Measurements from ENCODE around the gene EXOC3.

The EXOC3 gene

DNA sequence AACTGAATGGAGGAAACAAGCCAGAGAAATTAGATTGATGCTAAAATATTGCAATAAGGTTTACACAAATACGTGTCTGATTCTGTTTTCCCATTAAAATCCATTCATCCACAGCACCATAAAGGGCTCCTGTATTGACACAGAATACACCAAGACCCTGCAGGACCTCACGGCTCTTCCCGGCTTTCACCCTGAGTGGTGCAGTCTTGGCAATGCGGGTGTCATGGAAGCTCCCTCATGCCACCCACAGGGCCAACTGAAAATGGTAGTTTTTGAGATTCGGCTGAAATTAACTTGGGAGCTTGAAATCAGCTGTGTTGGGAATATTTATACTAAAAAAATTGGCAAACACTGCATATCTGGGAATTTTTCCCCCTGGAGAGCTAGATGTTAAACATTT, 17.3 kb upstream of the EXOC3 start:
- no peak for DNase-seq (ENCODE audit: low read depth in 2 of 2)

DNA sequence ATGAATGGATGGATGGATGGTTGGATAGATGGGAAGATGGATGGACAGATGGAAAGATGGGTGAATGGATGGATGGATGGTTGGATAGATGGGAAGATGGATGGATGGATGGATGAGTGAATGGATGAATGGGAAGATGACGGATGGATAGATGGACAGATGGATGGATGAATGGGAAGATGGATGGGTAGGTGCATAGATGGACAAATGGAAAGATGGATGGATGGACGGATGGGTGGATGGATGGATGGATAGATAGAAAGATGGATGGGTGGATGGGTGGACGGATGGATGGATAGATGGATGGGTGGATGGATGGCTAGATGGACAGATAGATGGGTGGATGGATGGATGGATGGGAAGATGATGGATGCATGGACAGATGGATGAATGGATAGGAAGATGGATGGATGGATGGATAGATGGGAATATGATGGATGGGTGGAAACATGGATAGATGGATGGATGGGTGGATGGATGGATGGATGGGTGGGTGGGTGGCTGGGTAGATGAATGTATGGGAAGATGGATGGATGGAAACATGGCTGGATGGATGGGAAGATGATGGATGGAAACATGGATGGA, 16.5 kb upstream of the EXOC3 start:
- no peak for DNase-seq (ENCODE audit: low read depth in 2 of 2)

DNA sequence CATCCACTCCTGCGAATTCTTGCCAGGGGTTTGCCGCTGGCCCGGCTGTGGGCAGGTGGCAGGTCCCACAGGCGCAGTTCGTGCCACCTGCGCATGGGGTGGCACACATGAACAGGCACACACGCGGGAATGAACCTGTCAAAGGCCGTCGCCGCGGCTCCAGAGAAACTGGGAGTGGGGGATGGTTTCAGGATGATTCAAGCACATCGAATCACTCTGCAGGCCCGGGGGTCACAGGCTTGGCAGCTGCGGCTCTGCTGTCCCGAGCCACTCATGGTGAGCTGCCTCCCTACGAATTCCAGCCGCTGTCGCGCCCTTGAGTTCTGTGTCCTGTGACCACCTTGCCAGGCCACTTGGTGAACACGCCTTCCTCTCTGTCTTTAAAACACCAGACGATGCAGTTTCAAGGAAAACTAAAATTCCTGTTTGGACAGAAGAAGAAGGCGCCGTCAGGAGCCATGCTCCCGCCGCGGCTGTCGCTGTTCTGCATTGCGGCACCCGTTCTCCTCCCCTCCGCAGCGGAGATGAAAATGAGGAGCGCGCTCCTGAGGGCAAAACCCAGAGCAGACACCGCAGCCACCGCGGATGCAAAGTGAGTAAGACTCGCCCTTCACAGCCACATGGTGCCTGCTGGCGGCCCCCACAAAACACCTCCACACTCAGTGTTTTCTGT, 15.4 kb upstream of the EXOC3 start:
- no peak for DNase-seq (ENCODE audit: low read depth in 2 of 2)

DNA sequence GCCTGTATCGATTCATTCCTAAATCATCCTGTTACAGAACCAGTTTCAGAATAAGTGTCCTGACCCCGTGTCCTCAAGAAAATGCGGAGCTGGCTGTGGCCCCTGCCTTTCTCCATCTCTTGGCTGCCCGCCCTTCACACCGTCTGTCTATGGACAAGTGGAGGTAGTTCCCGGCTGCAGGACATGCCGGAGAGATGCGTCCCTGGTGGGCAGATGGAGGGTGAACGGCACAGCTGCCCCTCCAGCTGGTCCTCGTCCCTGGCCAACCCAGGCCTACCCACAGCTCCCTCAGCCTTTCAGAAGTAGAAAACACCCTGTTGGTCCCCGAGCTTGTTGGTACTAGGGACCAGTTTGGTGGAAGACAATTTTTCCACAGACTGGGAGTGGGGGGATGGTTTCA, 14.8 kb upstream of the EXOC3 start:
- DNase-seq (ENCODE audit: low read depth in 2 of 2) = no peak

DNA sequence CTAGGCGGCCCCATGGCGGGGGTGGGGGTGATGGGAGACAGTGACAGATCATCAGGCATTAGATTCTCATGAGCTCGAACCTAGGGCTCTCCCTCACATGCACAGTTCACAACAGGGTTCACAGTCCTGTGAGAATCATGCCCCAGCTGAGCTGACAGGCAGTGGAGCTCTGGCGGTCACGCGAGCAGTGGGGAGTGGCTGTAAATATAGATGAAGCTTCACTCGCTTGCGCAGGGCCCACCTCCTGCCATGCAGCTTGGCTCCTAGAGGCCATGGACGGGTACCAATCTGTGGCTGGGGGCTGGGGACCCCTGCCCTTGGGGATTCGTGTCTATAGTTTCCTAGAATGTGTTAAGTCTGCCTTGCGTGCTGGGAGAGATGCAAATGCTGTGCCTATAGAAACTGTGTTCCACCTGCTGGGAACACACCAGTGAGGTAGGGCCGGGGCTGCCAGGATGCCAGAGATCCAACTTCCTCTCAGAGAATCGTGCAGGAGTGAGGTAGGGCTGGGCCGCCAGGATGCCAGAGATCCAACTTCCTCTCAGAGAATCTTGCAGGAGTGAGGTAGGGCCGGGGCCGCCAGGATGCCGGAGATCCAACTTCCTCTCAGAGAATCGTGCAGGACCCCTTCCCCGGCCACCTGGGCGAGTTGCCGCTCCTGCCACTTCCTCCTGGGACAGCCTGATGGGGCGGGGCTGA, 14.1 kb upstream of the EXOC3 start:
- DNase-seq (ENCODE audit: low read depth in 2 of 2) = no peak

DNA sequence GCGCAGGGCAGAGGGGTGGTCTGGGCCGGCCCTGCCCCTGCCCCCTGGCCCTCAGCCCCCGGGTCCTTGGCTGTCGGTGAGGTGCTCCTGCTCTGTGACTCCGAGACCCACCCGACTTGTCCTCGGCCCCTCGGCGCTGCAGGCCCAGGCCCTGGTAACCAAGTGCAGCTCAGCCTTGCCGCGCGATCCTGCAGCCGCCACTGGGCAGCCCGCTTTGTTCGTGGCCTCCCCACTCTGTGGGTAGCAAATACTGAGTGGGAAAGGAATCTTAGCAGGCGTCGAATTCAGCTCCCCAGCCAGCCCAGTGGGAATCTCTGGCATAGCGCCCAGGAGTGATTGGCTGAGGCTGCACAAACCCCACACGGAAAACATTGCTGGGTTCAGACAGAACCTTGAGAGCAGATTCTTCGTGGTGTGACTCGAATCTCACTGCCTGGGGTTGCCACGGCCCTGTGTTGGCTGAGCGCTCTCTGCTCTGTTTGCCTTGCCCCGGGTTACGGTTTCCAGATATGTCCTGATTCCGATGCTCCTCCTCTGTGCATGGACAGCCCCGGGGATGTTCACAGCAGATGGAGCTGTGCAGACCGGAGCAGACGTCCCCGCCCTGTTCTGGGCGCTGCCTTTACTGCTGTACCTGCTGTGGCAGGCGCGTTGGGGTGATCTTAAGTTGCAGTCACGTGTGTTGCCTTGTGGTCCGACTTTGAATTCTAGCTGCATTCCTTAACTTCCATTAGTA, 13.4 kb upstream of the EXOC3 start:
- no peak for DNase-seq (ENCODE audit: low read depth in 2 of 2)

DNA sequence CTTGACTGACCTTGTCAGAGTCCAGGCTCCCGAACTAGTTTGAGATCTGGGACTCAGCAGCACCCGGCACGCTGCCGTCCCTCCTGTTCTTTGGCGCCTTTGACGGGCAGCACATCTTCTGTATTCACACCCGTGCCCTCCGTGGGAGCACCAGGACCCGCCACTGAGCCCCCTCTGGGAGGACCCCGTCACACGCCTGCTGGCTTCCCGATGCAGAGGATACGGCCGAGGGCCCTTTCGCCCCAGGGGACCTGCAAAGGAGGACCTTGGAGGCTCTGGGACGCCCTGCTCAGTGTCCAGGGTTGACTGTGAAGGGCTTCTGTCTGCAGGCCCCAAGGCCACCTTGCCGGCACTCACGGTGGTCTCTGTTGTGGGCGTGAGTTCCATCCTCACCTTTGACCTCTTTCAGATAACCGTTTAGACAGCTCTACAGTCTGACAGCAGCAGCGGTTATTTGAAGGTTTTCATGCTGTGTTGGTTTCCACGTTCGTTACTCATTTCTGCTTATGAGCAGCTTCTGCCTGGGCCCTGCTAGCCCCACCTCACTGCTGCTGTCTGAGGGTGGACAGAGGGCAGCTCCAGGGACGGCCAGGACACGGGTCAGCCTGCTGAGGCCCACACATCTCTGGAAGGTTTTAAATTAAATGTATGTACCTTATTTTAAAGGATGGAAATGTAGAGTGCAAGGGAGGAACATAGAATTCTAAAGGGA, 12.6 kb upstream of the EXOC3 start:
- DNase-seq (ENCODE audit: low read depth in 2 of 2) = no peak

DNA sequence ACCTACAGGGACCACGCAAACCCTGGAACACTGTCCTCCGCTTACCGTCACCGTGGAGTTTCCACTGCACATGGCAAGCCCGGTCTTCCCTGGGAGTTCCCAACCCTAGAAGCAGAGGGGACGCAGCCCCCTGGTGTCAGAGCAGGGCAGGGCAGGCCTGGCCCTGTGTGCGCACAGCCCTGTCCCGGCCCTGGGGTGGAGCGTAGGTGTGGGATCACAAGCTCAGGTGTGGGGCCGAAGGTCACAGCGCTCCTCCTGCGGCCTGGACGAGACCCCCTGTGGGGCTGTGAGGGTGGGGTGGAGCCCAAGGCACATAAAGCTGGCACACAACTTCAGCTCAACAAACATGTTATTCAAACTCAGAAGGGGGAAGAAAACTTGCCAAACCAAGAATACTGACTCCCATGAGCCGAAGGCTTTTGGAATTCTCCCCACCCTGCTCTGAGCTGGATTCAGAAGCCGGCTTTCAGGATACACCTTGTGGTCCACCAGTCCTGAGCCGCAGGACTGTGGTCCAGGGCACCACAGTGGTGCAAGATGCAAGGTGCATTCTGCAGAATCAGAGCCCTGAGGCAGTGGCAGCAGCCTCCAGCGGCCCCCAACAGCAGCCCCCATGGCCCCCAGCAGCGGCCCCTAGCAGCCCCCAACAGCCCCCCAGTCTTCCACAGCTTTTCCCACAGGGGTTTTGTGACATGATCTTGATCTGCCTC, 11.8 kb upstream of the EXOC3 start:
- peak; percentile 42 to 45 for DNase-seq (ENCODE audit: low read depth in 2 of 2)

DNA sequence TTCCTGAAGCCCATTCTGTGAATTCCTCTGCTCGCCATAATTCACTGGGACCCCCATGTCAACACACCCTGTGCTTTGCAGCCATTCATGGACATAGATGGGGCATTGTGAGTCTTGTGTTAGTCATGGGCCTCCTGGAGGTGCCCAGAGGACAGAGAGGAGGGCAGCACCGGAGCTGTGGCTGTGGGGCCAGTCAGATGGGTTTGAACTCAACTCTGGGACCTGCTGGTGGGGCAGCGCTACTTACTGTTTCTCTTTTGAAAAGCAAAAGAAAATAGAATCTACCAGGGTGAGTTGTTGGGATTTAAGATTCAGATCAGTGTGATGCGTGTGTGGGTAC, 11.3 kb upstream of the EXOC3 start:
- no peak for DNase-seq (ENCODE audit: low read depth in 2 of 2)

DNA sequence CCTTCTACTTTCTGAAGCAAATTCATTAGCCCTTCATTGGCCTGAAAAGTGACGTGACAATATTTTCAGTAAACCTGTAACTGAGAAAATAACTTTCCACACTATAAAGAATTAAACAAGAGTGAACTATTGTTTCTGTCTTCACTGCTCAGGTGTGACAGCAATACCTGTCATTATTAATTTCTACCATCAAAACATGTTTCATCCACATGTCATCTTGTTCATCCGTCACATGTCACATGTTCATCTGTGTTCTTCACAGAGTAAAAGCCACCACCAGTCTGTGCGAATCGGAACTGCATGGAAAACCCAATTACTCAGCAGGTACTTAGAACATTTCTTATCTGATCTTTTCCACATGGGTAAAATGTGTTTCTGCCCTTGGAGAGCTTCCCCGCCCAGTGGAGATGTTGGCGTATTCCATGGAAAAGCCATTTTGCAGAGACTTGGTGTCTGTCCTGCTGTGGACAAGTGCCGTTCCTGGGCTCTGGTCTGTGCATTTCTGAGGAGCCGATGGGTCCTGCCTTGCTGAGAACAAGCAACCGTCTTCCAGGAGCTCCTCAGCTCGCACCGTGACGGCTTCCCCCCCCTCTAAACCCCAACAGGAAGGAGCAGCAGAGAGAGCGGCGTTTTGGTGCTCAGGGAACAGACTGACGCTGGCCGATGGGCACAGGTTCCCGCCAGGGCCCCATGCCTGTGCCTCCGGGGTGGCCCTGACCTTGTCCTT, 10.6 kb upstream of the EXOC3 start:
- no peak for DNase-seq (ENCODE audit: low read depth in 2 of 2)

DNA sequence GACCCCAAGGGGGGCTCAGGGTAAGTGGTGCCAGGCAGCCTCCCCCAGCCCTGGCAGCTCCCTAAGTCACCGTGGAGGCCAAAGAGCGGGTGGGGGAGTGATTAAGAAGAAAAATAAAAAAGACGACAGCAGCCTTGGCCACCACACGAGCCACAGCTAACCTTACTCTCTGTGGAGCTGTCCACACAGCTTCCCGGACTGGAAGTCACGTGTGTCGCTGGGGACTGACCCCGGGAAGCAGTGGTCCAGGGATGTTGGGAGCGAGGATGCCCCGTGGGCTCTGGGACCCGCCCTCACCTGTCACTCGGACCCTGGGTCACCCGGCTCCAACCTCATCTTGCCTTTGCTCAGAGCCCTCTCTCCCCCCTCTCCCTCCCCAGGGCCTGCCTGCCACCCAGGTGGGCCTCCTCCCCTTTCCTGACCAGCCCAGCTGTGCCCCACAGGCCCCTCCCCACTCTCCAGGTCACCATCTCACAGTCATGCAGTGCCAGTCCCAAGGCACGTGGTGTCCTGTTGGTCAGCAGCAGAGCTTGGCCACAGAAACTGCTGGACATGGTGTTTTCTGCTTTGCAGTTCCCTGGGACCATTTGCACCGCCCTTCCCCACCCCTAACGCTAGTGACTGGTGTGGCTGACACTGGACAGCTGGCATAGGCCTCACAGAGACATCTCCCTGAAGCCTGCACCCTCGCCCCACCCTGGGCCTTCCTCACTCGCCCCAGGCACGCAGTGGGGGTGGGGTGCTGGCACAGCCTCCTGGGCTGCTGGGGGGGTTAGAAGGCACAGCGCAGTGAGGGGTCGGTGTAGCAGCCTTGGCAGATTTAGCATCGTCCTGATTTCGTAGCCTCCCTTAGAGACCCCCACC, 9.8 kb upstream of the EXOC3 start:
- no peak for DNase-seq (ENCODE audit: low read depth in 2 of 2)

DNA sequence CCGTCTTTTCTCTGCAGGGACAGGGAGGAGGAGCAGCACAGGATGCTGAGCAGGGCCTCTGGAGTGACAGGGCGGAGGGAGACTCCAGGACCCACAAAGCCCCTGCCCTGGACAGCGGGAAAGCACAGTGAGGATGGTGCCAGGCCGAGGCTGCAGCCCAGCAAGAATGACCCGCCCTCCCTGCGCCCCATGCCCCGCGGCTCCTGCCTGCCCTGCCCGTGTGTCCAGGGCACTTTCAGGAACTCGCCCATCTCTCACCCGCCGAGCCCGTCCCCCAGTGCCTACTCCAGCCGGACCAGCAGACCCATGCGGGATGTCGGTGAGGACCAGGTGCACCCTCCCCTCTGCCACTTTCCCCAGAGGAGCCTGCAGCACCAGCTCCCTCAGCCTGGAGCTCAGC, 9.1 kb upstream of the EXOC3 start:
- no peak for DNase-seq (ENCODE audit: low read depth in 2 of 2)

DNA sequence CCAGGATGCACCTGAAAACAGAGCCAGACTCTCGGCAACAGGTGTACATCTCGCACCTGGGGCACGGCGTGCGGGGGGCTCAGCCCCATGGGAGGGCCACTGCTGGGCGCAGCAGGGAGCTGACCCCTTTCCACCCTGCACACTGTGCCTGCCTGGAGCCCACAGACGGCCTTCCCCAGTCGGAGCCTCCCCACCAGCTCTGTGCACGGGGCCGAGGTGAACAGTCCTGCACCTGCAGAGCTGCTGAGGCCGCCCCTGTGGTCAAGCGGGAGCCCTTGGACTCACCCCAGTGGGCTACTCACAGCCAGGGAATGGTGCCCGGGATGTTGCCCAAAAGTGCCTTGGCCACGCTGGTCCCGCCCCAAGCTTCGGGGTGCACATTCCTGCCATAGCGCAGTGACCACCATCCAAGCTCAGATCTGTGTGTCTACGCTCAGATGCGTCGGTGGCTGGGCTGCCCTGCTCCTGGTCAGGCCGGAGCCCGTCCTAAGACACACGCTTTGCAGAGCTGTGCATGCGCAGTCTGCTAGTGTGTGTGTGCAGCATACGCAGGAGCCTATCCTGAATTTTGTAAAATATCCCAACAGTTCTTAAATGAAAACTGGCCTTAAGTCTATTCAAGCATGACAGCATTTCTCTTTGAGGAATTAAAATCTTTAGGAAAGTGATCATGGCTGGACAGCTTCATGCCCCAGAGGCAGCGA, 8.4 kb upstream of the EXOC3 start:
- DNase-seq (ENCODE audit: low read depth in 2 of 2) = no peak

DNA sequence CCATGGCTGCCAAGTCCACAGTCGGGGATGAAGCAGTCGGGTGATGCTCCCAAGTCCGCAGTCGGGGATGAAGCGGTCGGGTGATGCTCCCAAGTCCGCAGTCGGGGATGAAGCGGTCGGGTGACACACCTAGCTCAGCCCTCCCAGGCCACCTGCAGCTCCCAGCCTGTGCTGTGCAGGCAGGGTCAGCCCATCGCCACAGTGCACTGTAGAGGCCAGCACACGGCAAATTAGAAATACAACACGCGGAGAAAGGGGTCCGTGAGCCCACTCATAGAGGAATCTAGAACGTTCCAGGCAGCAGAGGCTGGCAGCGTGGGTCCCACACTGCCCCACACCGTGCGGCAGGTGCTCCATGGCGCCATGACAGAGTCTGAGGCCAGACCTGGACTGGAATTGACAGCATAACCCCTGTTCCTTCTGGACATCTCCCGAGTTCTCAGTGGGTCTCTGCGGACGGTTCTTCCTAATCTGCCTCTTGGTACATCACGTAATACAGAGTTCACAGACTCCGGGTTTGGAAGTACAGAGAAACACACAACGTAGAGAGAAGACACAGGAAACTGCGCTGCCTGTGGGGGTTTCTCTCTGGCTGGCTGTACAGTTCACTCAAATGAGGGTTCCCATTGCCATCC, 7.7 kb upstream of the EXOC3 start:
- DNase-seq (ENCODE audit: low read depth in 2 of 2) = no peak

DNA sequence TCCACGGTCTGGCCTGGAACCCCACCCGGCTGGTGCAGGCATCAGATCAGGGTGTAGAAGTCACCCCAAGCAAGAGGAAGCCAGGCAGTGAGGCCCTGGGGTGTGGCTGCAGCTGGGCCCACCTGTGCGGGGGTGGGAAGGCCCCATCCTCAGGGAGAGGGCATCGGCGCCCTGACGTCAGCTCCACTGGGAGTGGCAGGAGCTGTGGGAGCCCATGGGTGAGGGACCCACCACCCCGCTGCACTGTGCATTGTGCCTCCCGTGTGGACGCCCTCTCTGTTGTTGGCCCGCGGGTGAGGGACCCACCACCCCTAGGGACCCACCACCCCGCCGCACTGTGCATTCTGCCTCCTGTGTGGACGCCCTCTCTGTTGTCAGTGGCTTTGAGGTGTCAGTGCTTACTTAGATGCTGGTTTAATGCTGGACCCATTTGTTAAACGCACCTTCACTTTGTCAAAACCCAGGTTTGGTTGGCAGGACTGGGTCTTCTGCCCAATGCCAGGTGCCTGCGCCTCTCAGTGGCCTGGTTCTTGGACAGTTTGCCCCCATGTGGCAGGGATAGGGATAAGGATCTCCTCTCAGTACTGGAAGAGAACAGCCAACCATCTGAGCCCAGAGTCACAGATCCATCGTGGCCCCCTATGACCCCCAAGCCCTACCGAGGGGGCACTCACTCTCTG, 6.9 kb upstream of the EXOC3 start:
- DNase-seq (ENCODE audit: low read depth in 2 of 2) = no peak

DNA sequence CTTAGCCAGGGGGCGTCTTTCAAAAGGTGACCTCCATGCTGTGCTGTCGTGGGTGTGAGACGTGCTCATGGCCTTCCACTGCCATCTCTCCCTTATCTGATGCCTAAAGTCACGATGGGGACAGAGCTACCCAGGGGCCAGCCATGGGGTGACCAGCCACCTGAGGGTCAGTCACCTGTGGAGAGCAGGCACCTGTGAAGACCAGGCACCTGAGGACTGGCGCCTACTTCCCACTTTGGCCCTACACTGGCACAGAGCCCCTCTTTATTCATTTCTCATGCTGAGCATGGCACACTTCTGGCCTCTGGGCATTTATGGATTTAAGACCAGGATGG, 6.4 kb upstream of the EXOC3 start:
- DNase-seq (ENCODE audit: low read depth in 2 of 2) = no peak

DNA sequence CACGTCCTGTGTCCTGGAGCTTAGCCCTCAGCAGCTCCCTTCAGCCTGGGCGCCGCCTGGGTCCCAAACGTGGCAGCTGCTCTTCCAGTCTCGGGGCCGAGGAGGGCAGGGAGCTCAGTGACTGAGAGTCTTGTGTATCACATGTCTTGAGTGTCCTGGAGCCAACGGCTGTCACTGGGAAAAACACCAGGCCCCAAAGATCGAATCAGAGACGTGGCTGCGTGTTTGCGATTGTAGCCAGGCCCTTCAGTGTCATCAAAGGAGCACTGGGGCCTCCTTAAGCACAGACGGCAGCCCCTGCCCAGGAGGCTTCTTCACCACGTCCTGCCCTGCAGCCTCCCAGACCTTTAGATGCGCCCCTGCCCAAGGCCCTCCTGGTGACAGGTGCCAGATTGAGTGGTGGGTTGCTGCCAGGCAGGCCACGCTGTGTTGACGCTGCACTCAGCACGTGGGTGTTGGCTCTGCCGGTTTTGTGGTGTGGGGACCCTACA, 5.7 kb upstream of the EXOC3 start:
- DNase-seq (ENCODE audit: low read depth in 2 of 2) = no peak

DNA sequence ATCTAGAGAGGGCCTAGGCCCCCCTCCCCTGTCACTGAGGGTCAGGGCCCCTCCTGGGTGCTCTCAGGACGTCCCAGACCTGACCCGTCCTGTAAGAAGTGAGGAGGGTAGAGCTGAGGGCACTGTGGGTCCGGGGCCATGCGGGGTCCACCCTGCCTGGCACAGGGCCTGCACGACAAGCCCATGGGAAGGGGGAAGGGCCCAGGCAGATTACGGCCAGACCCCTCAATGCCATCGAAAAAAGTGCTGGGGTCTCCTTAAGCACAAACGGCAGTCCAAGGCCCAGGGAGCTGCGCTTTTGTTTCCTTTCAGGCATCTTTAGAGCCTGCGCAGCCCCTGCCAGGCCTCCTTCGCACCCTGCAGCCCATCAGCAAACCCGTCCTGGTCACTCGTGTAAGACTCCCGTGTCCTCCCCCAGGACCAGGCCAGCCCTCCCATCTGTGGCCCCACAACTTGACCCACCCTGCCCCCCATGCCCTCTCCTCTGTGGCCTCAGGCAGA, 4.4 kb upstream of the EXOC3 start:
- no peak for DNase-seq (ENCODE audit: low read depth in 2 of 2)

Measured in stimulated activated CD8-positive, alpha-beta memory T cell treated with anti-CD3 and anti-CD28 coated beads, Interleukin-2, amount 100 ng/mL, for 48 hours (primary cell).